ENCODE data around the gene ENC1.

Gene ENC1

DNA sequence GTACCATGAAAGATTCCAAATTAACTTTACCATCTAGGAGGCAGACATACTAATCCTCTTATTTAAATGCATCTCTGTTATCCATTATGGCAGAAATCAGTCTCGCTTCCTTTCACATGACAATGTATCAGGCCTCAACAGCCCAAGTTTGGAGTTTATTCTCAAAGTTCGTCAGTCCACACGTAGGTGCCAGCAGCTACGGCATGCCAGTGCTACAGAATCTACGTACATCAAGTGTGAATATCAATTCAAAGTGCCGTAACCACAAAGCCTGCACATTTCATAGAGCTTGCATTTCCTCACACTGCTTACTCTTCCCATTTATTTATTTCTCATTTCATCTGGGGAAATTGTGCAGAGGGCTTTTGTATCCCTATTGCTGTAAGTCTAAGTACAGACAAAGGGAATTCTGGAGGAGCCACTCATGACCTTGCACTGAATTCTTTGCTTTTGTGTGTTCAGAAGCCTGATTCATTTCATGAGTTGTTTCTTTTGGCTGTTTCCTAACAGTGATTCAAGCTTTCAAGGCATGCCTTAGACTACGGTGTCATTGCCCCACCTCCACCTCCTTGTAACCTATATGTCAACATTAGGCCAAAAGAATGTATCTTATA is 10.0 kb downstream of the ENC1 start:
- DNase-seq, result peak in 2 of 3 donors; percentile 10 to 31

- DNase-seq, result no peak
These were observed 11.2 kb downstream of the ENC1 start for GRCh38 chr5:74629326-74629725.

DNA sequence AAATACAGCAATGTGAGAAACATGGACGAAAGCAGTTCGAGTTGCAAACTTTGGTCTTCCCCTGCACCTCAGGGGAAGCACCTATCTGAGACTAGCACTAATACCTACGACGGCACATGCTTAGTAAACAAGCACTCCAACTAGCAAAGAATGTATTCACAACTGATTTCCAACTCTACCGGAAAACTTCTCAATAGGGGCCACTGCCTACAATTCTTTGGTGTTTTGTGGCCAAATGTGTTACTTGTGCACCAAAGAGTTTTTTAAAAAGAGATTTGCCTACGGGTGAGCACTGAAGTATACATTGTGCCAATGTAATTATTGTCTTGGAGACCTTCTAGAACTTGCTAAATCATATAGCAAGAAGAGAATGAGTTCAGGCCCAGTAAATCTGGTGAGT is 12.2 kb downstream of the ENC1 start:
- no peak for DNase-seq

GRCh38 chr5:74627646-74628279 is 12.8 kb downstream of the ENC1 start:
- DNase-seq, result no peak

- no peak for DNase-seq
These were observed 13.9 kb downstream of the ENC1 start for GRCh38 chr5:74626386-74627222.

DNA sequence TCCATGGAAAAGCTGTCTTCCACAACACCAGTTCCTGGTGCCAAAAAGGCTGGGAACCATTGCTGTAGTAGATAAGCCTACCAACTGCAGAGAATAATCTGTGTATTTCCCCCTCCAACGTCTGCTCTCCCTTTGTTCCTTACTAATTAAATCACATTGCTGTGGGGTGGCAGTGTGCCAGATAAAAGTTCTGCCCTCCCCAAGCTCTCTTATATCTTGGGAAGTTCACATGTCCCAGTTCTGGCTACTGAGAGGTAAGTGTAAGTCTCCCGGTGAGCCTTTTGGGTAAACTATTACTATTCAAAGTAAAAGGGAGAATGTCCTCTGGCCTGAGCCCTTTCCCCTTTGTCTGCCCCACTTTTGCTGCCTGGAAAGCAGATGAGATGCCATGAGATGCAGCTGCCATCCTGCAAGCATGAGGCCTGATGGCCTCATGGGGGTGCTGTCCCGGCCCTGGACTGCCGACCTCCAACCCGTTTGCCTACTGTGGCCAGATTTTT is 14.7 kb downstream of the ENC1 start:
- no peak for DNase-seq

DNA sequence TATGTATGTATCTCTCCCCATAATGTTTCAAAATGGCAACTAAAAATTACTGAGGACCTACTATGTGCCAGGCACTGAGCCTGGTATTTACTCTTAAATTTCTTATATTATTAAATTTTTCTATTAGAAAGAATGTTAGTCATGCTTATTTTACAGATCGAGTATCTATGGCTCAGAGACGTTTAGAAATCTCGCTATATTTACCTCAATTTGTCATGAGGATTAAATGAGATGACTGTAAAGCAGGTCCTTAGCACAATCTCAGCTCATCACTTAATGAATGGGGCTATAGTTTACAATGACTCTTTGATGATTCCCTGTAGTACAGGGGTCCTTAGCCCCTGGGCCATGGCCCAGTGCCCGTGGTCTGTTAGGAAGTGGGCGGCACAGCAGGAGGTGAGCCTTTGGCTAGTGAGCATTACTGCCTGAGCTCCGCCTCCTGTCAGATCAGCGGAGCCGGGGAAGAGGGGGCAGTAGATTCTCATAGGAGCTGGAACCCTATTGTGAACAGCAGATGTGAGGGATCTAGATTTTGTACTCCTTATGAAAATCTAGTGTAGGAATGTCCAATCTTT is 15.5 kb downstream of the ENC1 start:
- no peak for DNase-seq

DNA sequence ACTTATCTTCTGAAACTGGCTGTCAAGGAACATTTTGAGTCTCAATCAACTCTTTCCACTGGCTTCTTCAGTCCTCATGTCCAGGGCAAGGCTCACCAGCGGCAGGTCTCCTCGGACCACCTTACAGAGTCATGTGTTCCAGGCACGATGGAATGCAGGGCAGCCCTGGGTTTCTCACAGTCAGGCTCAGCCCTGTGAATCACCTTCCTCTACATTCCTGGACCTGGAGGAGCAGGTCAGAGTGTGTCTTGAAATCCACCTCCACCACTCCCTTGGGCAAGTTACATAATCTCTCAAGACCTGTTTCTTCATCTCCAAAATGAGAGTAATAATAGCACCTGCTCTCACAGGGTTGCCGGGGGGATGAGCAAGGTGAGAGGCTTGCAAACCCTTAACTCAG is 16.0 kb downstream of the ENC1 start:
- DNase-seq, result no peak

GRCh38 chr5:74623748-74624408 is 16.6 kb downstream of the ENC1 start:
- no peak for DNase-seq

DNA sequence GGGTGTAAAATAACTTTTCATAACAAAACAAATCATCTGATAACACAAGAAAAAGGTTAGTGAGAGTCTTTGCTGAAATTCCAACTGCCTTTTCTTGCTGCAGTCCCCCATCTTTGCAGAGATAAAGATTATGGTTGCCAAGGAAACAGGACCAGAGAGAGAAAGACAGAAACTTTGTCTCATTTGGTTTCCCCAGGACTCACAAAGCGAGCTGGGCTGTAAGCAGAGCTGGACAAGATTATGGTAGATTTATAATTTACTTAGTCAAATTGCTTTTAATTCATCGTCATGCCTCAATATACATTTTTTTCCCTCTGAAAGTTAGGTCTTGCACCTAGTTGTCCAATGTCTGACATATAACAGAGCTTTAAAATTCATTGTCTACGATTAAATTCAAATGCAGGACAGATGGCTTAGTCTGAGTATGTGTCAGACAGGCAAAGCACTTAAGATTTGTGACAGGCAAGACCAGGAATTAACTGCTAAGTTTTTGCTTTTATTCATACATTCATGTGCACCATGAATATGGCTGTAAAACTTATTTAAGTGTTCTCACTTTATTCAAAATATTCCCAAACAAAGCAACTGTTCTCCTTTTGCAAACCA is 17.4 kb downstream of the ENC1 start:
- no peak for DNase-seq

DNA sequence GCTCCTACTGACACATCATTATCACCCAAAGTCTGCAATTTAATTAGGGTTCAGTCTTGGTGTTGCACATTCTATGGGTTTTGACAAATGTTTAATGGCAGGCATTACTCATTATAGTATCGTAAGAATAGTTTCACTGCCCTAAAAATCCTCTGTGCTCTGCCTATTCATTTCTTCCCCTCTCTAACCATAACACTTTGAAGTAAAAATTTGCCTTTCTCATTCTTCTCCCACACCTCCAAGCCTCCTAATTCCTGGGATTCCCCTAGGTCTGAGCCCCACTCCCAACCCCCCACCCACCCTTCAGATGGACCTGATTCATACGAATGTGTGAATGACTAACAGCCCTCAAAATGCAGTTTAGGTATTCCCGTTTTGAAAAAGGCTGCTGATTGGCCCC is 18.4 kb downstream of the ENC1 start:
- peak in 1 of 3 donors; percentile 22 for DNase-seq

GRCh38 chr5:74621492-74621891 is 19.0 kb downstream of the ENC1 start:
- no peak for DNase-seq

GRCh38 chr5:74619308-74619707 is 21.2 kb downstream of the ENC1 start:
- DNase-seq, result no peak

- DNase-seq, result no peak
These were observed 22.4 kb downstream of the ENC1 start for GRCh38 chr5:74618106-74618505.

- DNase-seq, result no peak
These were observed 23.3 kb downstream of the ENC1 start for GRCh38 chr5:74617202-74617601.

- no peak for DNase-seq
These were observed 24.0 kb downstream of the ENC1 start for GRCh38 chr5:74616236-74617146.

DNA sequence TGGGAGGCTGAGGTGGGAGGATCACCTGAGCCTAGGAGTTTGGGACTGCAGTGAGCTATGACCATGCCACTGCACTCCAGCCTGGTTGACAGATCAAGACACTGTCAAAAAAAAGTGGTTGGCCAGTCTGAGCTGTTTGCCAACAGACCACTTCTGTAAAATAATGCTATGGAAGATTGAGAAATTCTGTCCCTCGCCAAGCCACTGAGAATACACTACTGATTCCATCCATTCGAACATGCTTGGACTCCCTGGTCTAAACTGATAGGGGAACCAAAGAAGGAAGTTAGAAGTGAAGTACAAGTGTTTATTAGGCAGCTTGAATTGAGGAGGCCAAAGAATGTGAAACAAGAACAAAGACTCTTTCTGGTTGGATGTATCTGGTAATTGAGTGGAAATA is 27.2 kb downstream of the ENC1 start:
- peak; percentile 47 to 66 (median 55) for DNase-seq

DNA sequence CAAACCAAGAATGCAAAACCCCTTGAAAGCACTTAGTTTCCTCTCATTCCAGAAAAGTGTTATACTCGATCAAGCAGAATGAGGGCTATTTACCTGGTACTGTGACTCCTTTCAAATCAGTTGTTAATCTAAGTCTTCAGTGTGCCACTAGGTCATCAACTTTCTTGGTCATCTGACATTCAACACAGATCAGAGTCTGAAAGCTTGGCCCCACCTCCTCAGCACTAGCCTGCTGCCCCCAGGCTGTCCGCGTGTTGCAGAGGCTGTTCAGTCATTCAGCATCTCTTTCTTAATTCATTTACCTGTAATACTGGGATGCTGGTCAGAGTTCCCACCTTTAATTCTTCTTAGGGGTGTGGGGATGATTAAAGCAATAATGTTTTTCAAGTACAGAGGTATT is 28.5 kb downstream of the ENC1 start:
- no peak for DNase-seq

DNA sequence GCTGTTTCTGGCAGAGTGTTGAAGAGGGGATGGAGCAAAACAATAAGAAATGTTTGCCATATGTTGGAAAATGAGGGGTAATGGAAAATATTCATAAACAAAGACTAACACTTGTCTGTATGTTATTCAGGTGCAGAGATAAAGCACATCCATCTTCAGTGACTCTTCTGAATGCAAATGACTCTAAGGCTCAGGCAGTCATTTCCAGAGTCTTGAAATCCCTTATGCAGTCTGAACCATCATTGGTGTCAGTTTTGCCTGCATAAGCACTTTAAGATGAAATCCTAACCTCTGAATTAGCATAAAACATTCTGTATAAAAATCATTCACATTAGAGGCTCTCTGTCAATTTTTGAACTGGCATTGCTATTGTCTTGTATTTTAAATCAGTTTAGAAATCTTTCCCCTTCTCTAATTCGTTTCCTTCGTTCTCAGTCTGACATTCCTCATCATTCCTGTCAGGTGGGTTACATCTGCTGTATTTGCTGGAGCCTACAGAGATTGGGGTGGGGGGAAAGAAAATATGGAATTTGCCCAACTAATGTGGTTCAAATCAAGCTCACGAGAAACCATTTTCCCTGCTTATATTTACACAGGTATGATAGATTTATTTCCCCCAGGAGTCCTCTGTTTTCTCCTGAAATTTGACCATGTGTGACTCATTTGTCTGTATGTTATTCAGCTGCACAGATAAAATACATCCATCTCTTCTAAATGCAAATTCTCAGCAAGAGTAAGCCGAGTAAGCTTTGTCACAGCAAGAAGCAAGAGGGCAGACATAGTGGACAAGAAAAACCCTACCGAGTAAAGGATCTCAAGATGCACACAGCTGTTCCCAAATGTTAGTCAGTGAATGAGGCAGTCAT is 31.6 kb downstream of the ENC1 start:
- DNase-seq, result no peak

DNA sequence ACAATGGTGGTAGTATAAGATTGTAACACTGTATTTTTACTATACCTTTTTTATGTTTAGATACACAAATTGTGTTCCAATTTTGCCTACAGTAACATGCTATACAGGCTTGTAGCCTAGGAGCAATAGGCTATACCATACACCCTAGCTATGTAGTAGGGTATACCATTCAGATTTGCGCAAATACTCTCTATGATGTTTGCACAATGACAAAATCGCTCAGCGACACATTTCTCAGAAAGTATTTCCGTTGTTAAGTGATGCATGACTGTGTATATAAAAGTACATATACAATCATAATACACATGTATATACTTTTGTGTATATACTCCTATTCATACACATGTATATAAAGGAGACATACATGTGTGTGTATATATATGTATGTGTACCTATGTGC is 34.8 kb downstream of the ENC1 start:
- no peak for DNase-seq

Measured in suppressor macrophage treated with lipopolysaccharide for 1 hour (primary cell).